ENCODE measurements around the gene UQCR10.

UQCR10 gene

GRCh38 chr22:29798318-29798717 is 31.1 kb downstream of the UQCR10 start:
- DNase-seq (ENCODE audit: low spot score): no peak

DNA sequence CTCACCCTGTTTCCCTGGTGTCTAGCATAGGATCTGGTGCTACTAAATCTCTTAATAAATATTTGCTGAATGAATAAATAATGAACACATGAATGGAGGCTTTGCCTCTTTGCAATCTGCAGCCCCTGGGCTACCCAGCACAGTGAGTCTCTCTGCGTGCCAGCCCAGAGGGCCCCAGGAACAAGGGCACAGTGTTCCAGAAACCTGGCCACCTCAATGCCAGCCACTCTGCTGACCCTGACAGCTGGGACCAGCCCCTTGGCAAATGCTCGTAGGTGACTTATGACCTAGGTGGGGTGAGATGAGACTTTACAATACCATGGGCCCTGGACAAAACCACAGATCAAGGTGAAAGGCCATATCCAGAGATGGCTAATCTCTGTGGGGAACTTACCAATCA is 31.6 kb downstream of the UQCR10 start:
- no peak for DNase-seq (ENCODE audit: low spot score)

GRCh38 chr22:29799217-29799680 is 32.1 kb downstream of the UQCR10 start:
- peak; percentile 25 for DNase-seq (ENCODE audit: low spot score)

- no peak for DNase-seq (ENCODE audit: low spot score)
These were observed 34.0 kb downstream of the UQCR10 start for GRCh38 chr22:29801153-29801552.

DNA sequence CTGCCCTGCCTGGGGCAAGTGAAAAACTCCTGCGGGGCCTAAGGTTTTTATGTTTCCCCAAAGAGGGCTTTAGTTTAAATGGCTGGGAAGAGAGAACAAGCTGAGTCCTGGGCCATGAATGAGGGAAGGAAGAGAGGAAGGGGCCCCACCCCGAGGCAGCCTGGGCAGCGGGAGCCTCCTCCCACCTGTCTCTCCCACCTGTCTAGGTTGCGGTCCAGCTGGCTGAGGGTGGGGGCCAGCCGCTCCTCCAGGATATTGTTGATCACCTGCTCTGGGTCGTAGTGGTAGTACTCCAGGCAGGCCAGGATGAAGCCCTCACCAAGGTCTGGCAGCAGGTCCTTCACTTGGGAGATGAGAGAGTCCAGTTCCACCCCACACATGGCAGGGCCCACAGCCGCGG is 34.6 kb downstream of the UQCR10 start:
- peak; percentile 70 for DNase-seq (ENCODE audit: low spot score)

DNA sequence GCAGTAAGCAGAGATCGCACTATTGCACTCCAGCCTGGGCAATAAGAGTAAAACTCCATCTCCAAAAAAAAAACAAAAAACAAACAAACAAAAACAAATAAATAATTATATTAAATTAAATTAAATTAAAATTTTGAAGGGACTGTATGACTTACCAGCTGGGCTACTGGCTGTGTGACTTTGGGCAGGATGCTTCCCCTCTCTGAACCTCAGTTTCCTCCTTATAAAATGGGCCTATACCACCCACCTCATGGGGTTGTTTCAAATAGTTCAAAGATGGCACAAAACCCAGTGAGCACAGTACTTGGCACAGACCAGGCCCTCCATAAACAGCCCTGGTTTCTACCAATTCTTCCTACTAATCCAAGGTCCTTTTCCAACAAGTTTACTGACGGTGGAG is 36.0 kb downstream of the UQCR10 start:
- DNase-seq (ENCODE audit: low spot score): no peak

- DNase-seq (ENCODE audit: low spot score): no peak
These were observed 37.8 kb downstream of the UQCR10 start for GRCh38 chr22:29804985-29805384.

- DNase-seq (ENCODE audit: low spot score): no peak
These were observed 39.0 kb downstream of the UQCR10 start for GRCh38 chr22:29806196-29806595.

GRCh38 chr22:29810216-29810615 is 43.0 kb downstream of the UQCR10 start:
- DNase-seq (ENCODE audit: low spot score): no peak

DNA sequence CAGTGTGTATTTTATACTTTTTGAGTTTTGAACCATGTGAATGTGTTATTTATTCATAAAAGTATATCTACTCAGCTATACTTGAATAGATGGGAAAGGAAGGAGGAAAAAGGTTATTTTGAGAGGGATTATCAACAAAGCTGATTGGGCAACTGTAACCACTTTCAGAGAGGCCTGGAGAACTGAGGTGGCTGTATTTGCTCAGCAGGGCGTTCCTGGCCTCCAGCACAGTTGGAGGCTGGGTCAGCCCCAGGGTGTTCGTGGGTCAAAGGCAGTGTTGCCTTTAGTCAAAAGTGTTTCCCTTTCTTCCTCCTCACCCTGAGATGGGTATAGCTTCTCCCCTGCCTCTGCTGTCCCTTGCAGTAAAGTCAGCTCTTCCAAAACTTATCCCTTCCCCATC is 44.2 kb downstream of the UQCR10 start:
- DNase-seq (ENCODE audit: low spot score): no peak

DNA sequence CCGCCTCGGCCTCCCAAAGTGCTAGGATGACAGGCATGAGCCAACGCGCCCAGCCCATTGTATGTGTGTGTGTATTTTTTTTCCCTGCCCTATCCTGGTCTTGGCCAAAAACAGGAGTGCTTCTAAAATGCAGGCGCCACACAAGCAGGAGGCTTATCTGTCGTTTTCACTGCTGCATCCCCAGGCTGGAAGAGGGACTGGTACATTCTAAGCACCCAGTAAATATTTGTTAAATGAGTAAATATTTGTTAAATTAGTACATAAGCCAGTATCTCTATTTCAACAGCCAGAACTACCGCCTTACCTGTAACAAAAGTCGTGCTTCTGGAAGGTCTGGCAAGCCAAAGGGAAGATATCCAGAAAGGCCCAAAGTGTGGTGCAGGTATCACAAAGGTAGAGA is 46.0 kb downstream of the UQCR10 start:
- no peak for DNase-seq (ENCODE audit: low spot score)

DNA sequence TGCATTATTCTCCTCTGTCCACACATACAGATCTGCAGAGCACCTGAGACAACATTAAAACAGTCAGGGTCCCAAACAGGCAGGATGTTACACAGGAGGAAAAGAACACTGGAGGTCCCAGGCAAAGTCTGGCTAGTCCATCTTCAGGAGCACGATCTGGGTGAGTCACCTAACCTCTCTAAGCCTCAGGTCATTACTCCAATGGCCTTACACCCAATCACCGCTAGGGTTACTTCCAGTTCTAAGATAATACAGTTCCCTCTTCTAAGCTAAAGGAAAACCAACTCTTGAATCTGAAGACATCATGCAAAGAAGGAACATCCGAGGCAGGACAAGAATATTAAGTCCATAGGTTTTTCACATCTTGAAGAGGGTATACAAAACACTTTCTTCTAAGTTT is 46.4 kb downstream of the UQCR10 start:
- no peak for DNase-seq (ENCODE audit: low spot score)

DNA sequence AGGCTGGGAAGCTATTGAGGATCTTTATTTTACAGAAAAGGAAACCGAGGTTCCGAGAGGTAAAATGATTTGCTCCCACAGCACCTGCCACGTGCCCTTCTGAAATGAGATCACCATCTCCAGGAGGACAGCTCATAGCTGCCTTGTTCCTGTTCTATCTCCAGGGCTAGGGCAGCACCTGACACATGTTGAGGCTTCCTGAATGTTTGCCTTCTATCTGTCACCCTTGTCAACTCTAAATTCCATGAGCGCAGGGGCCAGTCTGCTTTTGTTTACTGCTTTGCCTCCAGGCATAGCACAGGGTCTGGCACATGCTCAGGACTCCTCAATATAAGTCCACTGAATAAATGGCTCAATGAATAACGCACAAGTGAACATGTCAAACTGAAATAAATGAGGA is 46.8 kb downstream of the UQCR10 start:
- no peak for DNase-seq (ENCODE audit: low spot score)

DNA sequence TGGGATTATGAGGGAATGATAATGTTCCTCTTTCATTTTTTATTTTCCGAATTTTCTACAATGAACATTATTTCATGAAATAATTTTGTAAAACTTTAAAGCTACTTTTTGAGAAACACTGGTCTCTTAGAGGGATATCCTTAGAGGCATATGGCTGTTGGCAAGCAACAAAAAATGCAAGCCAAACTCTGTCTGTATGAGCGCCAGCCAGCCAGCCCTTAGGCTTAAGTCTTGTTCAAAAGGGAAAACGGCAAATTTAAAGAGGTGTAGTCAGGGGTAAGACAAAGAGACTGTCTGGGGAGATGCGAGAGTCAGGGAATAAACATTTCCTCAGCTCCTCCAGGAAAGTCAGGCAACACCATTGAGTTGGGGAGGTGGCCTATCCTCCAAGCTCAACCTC is 48.4 kb downstream of the UQCR10 start:
- DNase-seq (ENCODE audit: low spot score): peak; percentile 81

DNA sequence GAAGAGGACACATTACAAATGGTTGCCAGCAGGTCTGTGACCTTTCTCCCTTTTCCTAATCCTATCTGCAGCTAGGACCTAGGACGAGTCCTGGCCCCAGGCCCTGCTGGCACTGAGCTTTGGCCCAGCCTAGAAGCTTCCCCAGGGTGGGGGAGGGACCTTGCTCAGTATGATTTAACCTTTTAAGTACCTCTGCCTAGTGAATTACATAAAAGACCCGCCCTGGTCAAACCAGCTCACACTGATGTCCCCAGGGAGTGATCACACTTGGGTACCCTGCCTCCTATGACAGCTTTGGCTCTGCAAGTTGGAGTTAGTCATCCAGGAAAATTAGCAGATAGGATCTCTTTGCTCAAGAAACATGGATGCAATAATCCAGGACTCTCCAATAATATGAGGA is 49.0 kb downstream of the UQCR10 start:
- DNase-seq (ENCODE audit: low spot score): peak; percentile 58

GRCh38 chr22:29816539-29816938 is 49.4 kb downstream of the UQCR10 start:
- peak; percentile 60 for DNase-seq (ENCODE audit: low spot score)

GRCh38 chr22:29816980-29817379 is 49.8 kb downstream of the UQCR10 start:
- DNase-seq (ENCODE audit: low spot score): no peak

GRCh38 chr22:29817724-29818123 is 50.6 kb downstream of the UQCR10 start:
- peak; percentile 86 for DNase-seq (ENCODE audit: low spot score)

DNA sequence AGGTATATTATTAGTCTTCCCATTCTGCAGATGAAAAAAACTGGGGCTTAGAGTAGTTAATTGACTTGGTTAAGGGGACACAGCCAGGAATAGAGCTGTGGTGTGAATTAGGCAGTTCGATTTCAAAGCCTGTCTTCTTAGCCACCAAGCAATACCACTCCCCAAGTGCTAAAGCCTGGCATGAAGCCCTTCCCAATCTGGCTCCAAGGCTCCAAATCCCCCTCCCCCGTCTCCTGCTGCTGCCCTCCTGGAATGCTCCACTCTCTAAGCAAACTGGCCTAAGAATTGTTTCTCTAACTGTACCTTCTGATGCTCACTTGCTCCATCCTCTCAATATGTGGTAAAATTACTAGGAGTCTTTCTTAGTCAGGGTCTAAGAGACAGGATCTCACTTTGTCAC is 52.3 kb downstream of the UQCR10 start:
- DNase-seq (ENCODE audit: low spot score): no peak

Data from cerebellar cortex (tissue), 1 donor.